Measurements from ENCODE around the gene CRIP3.
"Not testable (repeated sequence)": the region's sequence is repeated elsewhere in the genome, so short reads cannot be mapped to it uniquely, and the experiment has no call there.

Gene CRIP3

DNA sequence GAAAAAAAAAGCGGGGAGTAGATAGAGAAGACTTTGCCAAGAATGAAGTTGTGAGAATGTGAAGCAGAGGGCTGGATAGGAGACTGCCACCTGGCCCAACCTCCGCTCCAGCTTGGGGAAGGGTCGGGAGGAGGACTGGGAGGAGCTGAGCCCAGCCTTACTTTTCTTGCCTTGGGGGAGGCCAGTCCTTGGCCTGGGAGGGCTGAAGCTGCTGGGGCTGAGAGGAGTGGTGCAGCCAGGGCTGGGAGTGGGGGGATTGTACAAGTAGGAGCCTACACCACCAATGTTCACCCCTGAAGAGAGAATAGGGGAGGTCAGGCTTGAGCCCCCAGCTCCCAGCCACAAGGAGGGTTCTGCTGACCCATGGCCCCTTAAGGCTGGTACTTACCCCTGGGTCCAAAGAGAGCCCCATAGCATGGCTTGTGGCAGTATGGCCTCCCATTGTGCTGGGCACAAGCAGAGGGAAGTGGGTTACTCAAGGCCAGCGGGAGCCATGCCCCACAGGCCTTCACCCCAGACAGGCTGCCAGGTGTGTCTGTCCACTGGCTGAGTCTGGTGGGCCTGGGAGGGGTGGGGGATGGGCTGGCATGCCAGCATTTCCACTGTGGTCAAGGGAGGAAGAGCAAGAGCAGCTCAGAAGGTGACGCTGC lies 1.1 kb downstream of the CRIP3 start:
- no peak for DNase-seq (ENCODE audit: low read depth in 4 of 4, low spot score in 1 of 4)

DNA sequence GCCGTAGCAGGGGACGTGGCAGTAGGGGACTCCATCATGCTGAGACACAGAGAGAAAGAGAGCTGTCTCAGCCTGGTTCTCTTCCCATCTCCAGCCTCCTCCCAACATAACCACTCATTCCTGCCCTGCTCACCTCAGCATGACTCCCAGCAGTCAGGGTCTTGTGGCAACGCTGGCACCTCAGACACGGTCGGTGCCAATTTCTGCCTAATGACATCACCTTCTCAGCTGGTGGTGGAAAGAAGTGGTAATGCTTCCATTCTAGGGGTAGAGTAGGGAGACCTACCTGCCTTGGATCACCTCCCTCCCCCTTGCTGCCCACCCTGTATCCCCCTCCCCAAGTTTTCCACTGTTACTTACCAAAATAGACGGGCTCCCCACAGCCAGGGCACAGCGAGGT lies 2.5 kb downstream of the CRIP3 start:
- DNase-seq (ENCODE audit: low read depth in 4 of 4, low spot score in 1 of 4) = no peak

DNA sequence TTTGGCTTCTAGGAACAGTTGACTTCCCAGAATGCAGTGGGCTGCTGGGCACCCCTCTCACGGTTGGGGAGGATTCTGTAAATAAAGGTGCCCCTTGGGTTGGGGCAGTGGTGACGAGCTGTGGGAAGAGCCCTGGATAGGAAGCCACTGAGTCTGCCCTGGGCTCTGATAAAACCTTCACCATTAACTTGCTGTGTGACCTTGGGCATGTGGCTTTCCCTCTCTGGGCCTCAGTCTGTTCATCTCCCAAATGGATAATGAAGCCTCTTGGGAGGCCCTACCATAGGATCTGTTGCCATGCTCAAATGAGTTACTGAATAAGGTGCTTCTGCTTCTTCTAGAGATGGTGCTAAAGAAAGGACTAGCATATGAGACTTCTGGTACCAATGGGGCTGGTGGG lies 3.7 kb downstream of the CRIP3 start:
- no peak for DNase-seq (ENCODE audit: low read depth in 4 of 4, low spot score in 1 of 4)

DNA sequence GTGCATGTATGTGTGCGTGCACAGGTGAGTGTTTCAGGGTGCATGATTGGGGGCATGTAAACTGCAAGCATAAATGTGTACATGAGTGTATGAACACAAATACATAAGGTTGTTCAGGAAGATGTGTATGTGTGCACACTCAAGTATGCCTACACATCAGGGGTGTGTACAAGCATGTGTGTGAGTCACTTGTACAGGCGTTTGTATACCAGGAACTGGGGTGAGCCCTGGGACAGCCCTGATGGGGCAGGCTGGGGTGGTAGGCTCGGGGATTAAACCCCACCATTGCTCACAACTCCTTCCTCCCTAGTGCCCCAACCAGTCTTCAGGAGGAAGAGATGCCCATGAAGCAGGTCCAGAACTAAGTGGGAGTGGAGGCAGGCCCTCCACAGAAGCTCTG lies 4.3 kb downstream of the CRIP3 start:
- no peak for DNase-seq (ENCODE audit: low read depth in 4 of 4, low spot score in 1 of 4)

DNA sequence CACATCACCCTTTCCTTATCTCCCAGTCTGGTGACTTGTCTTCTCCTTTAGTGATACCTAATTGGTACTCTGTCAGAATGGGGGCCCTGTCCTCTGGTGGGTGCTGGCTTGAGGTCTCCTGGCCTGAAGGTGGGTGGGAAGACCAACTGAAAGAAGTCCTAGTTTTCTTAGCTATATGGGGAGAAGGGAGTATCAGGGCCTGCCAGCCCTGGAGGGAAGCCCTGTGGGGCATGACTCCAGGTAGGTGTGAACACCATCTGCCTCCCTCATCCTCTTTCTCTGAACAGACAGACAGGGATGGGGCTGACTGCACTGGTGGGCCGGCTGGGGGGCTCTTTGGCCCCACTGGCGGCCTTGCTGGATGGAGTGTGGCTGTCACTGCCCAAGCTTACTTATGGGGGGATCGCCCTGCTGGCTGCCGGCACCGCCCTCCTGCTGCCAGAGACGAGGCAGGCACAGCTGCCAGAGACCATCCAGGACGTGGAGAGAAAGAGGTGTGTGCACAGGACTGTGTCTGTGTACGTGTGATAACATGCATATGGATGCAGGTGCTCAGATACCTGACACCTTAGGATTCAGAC lies 4.8 kb downstream of the CRIP3 start:
- DNase-seq (ENCODE audit: low read depth in 4 of 4, low spot score in 1 of 4) = no peak

DNA sequence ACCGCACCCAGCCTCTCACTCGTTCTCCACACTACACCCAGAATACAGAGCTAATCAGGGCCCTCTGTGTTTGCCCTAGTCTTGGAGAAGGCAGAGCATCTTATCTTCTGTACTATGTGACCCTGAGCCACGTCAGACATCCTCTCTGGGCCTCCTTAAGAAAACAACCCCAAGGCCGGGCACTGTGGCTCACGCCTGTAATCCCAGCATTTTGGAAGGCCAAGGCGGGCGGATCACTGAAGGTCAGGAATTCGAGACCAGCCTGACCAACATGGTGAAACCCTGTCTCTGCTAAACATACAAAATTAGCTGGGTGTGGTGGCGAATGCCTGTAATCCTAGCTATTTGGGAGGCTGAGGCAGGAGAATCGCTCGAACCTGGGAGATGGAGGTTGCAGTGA lies 5.6 kb downstream of the CRIP3 start:
- DNase-seq (ENCODE audit: low read depth in 4 of 4, low spot score in 1 of 4) = not testable (repeated sequence)

DNA sequence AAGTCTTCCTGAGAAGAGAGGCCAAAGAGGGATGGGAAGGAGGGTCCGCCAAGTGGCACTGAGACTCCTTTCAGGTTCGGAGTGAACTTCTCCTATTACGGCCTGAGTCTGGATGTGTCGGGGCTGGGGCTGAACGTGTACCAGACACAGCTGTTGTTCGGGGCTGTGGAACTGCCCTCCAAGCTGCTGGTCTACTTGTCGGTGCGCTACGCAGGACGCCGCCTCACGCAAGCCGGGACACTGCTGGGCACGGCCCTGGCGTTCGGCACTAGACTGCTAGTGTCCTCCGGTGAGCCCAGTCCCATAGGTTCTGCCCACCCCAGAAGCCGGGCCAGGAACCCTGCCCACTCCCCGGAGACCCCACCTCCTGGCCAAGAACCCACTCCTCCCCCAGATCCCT lies 6.5 kb downstream of the CRIP3 start:
- DNase-seq (ENCODE audit: low read depth in 4 of 4, low spot score in 1 of 4) = no peak

DNA sequence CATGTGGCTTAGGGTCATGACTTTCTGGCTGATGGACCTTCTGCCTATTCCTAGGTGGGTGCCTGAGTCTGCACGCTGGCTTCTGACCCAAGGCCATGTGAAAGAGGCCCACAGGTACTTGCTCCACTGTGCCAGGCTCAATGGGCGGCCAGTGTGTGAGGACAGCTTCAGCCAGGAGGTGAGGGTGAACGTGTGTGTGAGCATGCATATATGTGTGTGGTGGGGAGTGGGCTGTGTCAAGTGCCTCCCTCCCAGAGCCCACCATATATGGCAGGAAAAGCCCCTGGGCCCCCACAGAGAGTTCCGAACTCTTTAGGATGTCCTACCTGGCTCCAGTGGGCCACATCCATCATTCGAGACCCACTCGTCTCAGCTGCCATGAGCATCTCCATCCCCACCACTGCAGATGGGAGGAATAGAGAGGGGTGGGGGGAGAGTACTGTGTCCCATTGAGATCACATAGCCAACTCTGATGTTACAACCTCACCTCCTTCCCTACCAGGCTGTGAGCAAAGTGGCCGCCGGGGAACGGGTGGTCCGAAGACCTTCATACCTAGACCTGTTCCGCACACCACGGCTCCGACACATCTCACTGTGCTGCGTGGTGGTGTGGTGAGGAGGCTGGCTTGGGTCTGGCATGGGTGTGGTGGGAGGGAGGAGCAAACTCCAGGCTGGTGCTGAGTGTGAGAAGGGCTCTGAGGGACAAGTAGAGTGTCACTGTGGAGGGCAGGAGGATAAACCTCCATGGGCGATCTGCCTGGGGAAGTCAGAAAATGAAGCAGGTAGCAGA lies 7.3 kb downstream of the CRIP3 start:
- no peak for DNase-seq (ENCODE audit: low read depth in 4 of 4, low spot score in 1 of 4)

DNA sequence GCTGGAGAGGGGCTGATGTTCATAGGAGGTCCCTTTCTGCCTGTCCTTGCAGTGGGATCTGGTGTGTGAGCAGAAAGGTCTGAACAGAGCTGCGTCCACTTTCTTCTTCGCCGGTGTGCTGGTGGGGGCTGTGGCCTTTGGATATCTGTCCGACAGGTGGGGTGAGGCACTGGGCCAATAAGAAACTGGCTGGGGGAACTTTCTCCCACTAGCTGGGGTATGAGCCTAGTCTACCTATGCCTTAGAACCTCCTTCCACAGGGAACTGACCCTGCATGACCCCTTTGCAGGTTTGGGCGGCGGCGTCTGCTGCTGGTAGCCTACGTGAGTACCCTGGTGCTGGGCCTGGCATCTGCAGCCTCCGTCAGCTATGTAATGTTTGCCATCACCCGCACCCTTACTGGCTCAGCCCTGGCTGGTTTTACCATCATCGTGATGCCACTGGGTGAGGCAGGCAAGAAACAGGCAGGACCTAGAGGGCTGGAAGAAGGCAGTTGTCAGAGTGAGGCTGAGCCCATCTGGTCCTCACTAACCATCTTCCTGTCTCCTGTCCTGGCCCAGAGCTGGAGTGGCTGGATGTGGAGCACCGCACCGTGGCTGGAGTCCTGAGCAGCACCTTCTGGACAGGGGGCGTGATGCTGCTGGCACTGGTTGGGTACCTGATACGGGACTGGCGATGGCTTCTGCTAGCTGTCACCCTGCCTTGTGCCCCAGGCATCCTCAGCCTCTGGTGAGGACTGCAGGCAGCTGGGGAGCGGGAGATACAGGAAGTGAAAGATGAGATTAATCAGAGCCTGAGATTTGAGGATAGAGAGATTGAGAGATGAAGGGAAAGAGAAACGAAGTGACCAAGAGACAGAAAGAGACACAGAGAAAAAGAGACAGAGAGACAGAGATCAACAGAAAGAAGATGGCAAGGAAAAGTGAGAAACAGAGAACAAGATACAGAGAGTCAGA lies 9.0 kb downstream of the CRIP3 start:
- no peak for DNase-seq (ENCODE audit: low read depth in 4 of 4, low spot score in 1 of 4)

DNA sequence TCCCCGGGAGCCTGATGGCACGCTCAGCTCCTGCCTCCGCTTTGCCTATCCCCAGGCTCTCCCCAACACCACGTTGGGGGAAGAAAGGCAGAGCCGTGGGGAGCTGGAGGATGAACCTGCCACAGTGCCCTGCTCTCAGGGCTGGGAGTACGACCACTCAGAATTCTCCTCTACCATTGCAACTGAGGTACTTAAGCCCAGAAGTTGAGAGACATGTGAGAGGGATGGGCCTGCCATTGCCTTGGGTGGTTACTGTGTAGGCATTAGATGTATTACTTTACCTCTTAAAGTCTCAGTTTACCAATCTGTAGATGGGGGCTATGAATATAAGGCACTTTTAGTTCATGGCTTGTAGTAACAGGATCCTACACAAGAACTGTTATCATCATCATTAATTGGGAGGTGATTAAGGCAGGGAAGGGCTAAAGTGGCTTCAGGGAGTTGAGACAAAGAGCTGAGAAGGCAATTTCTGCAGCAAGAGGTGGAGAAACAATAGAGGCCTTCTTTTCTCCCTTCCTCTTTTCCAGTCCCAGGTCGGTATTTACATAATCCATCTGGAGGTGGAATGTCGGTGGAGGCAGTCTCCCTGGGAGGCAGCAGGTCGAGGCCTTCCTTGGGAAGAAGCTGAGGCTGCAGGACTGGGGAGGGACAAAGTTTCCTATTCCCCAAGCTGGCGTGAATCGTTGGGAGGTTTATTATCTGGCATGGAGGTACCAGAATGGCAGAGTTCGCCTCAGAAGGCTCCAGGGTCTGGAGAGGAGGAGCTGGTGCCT lies 9.9 kb downstream of the CRIP3 start:
- no peak for DNase-seq (ENCODE audit: low read depth in 4 of 4, low spot score in 1 of 4)

DNA sequence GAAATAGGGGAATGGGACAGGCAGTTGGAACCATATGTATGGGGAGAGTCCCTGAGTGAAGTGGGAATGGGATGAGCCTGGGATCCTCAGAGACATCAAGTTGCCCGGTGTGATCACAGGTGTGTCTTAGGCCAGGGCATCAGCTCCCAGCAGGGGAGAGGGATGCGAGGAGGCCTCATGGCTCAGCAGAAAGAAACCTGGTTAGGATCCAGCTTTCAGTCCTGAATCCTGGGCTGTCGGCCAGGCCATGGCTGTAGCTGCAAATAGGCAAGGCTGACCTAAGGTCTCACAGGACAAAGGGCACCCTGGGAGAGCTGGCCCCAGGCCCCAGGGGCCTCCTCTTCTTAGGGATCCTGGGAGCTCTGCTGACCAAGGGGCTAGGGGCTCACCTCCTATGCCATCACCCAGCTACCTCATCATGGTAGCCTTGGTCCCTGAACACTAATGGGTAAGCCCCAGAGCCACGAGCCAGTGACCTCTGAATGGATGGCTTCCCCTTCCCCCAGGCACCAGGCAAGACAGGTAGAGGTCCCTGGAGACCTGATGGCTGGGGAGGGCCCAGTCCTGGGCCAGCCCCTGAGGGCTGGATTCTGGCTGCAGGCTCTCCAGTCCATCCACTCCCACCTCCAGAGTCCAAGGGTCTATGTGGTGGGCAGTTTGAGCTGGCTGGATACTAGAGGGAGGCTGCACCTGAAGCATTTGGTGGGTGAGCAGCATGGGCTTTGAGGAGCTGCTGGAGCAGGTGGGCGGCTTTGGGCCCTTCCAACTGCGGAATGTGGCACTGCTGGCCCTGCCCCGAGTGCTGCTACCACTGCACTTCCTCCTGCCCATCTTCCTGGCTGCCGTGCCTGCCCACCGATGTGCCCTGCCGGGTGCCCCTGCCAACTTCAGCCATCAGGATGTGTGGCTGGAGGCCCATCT lies 10.7 kb downstream of the CRIP3 start, which contains the start of gene SLC22A7:
SLC22A7 (plus strand) TSS at position 617 of the 921 bp plus-strand sequence; CDS start at position 716, 99 bp downstream.
- no peak for DNase-seq (ENCODE audit: low read depth in 4 of 4, low spot score in 1 of 4)

DNA sequence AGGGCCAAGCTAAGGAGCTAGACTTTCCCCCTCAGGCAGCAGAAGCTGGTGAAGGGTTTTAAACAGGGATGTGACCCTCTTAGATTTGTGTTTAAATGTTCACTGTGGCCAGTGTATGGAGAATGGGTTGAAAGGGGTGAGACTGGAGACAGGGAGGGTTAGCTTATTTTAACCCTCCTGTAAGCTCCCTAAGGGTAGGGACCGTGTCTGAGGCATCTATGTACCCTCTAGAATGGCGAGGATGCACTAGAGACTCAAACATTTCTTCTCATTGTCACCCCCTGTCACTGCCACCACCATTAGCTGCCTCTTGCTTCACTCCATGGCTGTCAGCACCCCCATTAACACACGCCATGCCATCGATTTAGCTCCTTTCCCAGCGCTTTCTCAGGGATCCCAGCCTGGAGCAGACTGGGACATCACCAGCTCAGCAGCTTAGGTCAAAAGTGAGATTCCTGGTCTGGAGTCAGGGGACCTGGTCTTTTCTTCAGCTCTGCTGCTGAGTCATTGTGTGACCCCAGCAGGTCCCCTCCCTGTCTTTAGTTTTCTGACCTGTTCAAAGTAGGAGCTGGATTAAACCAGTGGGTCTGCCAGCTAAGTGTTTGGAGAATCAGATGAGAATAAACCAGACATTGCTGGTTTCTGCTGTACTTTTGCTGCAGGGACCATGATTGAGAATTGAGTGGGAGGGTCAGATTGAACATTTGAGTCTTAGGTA lies 11.7 kb downstream of the CRIP3 start:
- no peak for DNase-seq (ENCODE audit: low read depth in 4 of 4, low spot score in 1 of 4)

DNA sequence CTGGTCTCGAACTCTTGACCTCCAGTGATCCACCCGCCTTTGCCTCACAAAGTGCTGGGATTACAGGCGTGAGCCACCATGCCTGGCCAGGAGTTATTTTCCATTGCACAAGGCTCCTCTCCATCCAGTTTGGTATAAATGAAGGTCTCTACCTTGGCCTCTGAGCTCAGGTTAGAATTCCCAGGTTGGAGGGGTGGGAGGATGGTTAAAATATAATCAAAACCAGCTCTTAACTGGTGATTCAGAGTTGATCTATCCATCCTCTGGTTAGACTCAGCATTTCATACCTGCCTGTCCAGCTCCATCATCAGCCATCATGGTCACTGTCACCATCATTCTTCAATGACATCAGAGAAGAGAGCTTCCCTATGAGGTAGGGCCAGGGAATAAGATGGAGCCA lies 13.2 kb downstream of the CRIP3 start:
- DNase-seq (ENCODE audit: low read depth in 4 of 4, low spot score in 1 of 4) = no peak

DNA sequence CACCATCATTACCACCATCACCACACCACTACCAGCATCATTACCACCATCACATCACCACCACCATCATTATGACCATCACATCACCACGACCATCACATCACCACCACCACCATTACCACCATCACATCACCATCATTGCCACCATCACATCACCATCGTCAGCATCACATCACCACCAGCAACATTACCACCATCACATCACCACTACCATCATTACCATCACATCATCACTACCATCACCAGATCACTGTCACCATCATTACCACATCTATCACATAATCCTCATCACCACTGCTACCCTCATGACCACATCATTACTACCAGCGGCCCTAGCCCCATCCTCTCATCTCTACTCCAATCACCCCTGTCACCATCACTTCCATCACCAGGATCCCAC lies 14.1 kb downstream of the CRIP3 start:
- DNase-seq (ENCODE audit: low read depth in 4 of 4, low spot score in 1 of 4) = no peak

DNA sequence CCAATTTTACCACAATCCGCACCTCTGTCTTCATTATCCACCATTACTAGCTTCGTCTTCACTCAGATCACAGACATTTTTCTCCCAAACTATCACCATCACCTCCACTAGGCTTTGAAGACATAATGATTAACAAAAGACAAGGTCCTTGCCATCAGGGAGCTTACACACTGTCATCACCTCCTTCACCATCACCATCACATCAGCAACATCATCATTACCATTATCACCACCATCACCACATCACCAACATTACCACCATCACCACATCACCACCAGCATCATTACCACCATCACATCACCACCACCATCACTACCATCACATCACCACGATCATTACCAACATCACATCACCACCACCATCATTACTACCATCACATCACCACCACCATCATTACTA lies 14.9 kb downstream of the CRIP3 start:
- DNase-seq (ENCODE audit: low read depth in 4 of 4, low spot score in 1 of 4) = no peak

DNA sequence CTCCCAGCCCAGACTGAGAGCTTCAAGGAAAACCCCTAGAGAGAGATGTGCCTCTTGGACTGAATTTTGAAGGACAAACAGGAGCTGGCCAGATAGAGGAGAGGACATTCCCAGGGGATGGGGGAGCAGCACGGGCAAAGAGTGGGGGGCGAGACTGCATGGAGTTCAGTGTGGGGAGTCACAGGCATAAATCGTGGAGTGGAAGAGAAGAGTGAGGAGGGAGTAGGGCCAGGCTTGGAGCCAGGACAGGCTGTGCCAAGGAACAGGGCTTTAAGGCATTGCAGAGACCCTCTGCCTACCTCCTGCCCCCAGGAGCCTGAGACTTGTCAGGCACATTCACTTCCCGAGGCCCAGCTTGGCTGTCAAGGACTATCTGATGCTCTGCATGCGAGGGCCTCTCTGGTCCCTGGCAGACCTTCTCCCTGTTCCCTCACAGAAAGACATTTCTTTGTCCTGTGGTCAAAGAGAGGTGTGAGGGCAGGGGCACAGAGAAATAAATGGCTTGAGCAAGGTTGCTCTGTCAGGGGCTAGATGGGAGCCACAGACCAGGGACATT lies 15.8 kb downstream of the CRIP3 start:
- no peak for DNase-seq (ENCODE audit: low read depth in 4 of 4, low spot score in 1 of 4)

DNA sequence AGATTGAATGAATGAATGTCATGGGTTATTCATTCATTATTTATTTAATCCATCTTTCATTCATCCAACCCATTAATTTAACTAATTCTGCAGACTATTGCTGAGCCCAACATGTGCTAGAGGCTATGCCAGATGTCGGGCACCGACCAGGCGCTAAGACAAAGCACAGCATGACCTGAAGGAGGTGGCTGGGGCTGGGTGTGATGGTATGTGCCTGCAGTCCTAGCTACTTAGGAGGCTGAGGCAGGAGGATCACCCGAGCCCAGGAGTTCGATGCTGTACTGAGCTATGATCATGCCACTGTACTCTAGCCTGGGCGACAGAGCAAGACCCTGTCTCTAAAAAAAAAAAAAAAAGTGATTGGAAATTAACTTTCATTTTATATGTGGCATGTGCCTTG lies 16.3 kb downstream of the CRIP3 start:
- no peak for DNase-seq (ENCODE audit: low read depth in 4 of 4, low spot score in 1 of 4)

DNA sequence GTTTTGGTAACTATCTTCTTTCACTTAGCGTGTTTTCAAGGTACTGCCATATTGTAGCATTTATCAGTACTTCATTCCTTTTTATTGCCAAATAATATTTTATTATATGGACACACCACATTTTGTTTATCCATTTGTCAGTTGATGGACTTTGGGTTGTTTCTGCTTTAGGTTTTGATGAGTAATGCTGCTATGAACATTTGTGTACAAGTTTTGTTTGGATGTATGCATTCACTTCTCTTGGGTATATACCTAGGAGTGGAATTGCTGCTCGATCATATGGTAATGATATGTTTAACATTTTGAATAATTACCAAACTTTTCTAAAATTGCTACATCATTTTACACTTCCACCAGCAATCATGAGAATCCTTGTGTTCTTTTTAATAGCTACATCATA lies 16.9 kb downstream of the CRIP3 start:
- DNase-seq (ENCODE audit: low read depth in 4 of 4, low spot score in 1 of 4) = no peak
